Measurements from ENCODE around the gene B3GNT9.

The B3GNT9 gene

DNA sequence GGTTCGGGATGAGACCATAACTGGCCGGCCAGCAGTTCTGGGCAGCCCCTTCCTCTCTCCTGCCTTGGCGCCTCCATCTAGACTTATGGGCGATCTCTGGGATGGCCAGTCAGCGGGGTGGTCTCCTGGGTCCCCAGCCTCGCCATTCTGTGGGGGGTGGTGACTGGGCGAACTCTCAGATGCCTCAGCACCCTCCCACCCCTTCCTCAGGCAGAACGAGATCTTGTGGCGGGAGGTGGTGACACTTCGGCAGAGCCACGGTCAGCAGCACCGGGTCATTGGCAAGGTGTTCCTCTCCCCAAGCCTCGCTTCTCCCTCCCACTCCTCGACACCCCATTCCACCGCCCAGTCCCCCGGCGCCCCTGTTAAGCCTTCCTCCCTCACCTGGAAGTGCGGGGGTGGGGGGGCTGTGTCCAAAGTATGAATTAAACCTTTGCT lies 15.3 kb upstream of the B3GNT9 start:
- no peak for DNase-seq

DNA sequence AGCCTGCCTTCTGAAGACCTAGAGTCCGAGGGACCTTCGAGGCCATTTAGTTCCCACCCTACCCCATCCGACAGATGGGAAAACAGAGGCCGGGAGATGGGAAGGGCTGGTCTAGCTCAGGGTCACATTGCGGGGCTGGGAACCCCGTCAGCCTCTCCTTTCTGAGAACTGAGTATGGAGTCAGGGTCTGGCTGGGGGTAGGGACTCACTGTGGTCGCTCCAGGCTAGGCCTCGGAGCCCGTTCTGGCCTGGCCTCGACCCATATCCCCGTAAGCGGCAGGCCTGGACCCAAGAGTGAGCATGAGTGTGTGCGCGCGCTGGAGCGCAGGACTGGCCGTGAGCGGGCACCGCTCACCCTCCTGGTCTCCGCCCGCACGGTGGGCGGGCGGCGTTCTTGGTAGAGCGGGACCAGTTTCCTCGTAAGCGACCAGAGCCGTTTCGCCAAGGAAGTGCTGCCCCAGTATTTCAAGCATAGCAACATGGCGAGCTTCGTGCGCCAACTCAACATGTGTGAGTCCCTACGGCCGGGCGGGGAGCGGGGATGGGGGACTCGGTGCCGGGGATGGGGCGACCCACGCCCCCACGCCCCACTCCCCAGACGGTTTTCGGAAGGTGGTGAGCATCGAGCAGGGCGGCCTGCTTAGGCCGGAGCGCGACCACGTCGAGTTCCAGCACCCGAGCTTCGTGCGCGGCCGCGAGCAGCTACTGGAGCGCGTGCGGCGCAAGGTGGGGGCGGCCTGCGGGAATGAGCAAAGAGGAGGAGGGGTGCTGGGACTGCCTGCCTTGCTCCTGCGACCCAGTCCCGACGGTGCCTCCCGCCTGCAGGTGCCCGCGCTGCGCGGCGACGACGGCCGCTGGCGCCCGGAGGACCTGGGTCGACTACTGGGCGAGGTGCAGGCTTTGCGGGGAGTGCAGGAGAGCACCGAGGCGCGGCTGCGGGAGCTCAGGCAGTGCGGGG lies 14.6 kb upstream of the B3GNT9 start:
- no peak for DNase-seq

- DNase-seq: no peak
These were observed 13.8 kb upstream of the B3GNT9 start, which contains the start of gene HSF4 for GRCh38 chr16:67164599-67165061. TSS of gene HSF4 (plus strand) at chr16:67164745. CDS start at chr16:67164812, 67 bp downstream.

- no peak for DNase-seq
These were observed 13.3 kb upstream of the B3GNT9 start for GRCh38 chr16:67163999-67164558.

DNA sequence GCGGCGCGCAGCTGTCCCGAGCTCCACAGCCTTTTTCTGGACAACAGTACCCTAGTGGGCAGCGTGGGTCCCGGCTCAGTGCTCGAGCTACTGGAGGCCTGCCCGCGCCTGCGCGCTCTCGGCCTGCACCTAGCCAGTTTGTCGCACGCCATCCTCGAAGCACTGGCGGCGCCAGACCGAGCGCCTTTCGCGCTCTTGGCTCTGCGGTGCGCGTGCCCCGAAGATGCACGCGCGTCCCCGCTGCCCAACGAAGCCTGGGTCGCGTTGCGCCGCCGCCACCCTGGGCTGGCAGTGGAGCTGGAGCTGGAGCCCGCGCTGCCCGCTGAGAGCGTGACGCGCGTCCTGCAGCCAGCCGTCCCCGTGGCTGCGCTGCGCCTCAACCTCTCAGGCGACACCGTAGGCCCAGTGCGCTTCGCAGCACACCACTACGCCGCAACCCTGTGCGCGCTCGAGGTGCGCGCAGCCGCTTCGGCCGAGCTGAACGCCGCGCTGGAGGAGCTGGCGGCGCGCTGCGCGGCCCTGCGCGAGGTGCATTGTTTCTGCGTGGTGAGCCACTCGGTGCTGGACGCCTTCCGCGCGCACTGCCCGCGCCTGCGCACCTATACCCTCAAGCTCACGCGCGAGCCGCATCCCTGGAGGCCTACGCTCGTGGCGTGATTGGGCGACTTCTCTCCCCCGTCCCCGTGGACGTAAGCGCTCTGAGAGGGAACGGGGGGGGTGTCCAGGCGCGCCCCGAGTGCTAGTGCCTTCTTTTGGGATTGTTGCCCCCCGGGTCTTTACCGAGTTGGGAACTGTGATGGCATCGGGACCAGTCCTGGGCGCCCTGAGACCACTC lies 12.6 kb upstream of the B3GNT9 start:
- DNase-seq: peak; percentile 59

- DNase-seq: no peak
These were observed 11.8 kb upstream of the B3GNT9 start for GRCh38 chr16:67162506-67163163.

GRCh38 chr16:67161595-67162058 lies 10.8 kb upstream of the B3GNT9 start:
- no peak for DNase-seq

- peak; percentile 80 for DNase-seq
These were observed 8.1 kb upstream of the B3GNT9 start for GRCh38 chr16:67158637-67159600.

DNA sequence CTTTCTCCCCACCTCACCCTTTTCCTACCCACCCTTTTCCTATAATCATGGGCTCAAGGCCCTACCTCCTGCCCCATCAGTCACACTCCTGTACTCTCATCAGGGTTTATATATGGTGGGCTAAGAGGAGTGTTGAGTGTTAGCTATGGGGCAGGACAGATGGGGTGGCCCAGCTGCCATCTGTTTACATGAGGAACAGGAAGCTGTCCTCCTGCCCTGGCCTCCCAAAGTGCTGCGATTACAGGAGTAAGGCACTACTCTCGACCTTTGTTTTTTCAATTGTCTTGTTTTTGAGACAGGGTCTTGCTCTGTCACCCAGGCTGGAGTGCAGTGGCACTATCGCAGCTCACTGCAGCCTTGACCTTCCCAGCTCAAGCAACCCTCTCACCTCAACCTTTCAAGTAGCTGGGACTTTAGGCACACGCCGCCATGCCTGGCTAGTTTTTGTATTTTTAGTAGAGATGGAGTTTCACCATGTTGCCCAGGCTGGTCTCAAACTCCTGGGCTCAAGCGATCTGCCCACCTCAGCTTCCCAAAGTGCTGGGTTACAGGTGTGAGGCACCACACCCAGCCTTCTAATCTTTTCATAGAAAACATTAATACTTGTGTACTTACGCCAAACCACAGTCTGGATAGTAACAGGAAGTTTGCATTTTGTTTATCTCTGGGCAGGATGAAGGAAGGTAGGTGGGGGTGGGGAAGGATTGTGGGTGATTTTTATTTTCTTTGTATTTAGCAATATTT lies 7.3 kb upstream of the B3GNT9 start:
- DNase-seq: no peak

DNA sequence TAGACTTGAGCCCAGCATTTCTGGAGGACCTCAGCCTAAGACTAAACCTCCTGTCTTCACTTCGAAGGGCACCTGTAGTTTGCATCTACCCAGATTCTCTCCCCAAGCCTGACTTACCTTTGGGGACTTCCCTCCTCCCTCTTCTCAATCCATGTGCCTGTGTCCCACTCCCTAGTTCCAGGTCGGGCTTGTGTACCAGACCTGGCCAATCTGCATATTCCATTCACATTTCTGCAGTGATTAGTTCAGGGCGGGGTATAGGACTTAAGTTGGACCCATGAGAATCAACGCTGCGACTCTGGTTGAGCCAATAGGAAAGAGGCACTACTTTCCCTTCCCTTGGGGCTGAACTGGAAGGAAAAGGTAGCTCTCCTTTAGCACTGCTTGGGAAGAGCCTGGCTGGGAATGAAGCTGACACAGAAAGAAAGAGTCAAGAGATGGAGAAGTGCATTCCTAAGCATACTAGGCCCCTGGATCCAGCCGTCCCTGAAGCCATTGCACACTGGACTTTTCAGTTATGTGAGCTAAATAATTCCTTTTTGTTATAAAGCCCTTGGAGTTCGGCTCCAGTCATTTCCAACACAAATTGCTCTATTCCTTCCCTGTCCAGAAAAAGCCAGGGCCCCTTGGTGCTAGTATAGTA lies 6.4 kb upstream of the B3GNT9 start:
- DNase-seq: no peak

DNA sequence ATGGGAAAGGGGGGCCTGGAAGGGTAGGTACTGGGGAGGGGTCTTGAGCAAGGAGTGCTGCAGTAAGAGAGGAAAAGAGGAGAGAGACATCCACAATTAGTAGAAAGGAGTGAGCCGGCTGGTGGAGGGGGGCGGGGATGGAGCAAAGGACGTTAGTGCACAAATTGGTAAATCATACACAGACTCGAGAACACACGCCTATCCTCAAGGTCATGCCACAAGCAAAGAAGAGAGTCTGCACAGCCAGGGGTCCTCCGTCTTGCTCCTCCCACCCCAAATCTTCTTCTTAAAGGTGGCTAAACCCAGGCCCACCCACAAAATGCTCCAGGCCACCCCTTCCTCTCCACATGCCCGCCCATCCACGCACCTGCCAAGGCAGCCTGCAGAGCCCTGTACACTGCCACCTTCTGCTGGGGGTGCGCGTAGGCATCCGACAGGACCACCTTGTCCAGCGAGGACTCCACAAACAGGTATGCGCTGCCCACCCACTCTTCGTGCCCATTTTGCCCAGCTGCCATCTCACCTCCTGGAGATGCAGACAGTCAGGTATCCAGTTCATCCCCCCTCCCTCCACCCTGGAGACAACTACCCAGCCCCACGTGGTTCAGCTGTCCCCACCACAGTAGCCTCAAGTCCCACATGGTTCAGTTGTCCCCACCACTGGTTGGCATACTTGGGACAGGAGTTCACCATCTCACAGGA lies 5.5 kb upstream of the B3GNT9 start:
- DNase-seq: no peak

DNA sequence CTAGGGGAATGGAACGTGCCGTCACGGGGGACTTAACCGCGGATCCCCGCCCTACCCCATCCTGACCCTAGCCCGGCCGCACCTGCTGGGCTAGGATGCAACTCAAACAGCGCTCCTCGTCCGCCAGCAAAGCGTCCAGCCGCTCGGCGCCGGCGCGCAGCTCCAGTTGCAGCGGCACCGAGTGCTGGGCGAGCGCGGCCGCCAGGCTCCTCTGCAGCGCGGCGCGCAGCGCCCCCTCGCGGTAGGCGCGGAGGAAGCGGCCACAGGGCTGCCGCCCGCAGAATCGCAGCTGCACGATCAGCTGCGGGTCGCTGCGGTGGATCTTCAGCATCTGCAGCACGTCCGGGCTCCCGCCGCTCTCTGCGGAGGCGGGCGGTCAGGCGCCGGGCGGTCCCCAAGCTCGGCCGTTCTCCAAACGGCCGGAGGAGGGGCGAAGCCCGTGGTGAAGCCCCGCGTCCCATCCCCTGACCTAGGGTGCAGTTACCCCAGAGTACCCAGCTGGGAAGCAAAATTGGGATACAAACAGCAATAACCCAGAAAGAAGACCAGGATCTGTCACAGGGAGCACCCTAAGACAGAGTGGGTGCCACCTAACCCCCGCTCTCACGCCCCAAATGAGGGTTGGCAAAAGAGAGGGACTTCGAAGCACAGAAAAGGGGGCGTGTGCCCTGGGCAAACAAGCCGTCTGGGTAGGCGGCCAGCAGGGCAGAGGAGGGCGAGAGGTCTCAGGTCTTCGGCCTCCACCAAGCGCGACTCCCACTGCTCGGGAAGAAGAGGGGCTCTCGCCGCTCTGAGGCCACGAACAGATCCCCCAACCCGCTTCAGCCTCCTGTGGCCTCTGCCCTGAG lies 4.7 kb upstream of the B3GNT9 start:
- DNase-seq: peak; percentile 87

DNA sequence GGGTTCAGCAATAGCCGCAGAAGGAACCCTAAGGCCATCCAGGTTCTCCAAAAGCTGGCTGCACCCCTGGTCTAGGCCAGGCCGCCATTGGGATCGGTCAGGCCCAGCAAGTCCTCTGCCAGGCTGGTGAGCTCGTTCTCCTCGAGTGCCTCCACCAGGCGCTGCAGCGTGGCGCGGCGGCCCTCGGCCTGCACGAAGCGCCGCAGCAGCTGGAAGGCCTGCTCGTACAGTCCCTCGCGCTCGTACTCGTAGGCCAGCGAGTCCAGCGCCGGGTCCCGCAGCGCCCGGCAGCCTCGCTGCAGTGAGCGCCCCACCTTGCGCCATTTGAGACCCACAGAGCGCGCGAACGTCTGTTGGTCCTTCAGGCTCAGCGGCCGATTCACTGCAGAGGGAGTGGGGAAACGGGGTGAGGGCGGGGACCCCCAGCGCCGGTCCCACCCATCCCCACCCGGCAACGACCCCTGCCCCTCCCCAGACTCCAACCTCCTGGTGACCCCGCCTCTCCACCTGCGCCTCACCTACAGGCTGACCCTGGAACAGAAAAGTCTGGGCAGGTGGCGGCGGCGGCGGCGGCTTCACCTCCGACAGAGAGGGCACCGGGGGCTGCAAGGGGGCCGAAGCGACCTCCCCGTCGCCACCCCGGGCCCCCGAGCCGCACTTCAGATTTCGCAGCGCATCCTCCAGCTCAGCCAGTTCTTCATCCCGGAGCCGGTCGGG lies 3.9 kb upstream of the B3GNT9 start:
- no peak for DNase-seq

DNA sequence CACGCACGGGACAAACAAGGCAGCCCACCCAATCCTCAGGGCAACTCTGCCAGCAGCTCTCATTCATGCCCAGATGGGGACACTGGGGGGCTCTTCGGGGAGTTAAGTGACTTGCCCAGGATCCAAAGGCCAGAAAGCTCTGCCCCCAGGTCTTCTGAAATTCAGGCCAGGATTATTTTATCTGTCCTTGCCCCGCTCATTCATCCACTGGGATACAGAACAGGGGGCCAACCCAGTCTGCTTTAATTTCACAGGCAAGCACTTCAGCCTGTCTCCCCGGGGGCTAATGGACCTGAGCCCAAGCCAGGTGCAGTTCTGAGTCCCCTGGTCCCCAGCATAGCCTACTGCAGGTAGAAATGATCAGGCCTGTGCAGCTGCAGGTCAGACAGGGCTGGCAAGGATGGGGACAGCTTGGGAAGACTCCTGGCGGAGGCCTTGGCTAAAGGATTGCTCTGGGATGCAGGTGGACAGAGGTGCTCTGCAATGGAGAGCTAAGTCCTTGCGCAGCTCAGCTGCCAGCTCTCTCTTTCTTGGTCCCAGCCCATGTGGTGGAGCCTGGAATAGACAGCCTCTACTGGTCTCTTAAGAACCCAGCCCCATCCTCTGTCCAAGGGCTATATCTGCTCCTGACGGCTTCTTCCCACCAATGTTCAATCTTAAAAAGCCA lies 766 bp upstream of the B3GNT9 start:
- no peak for DNase-seq

- DNase-seq: peak; percentile 55
These were observed 558 bp downstream of the B3GNT9 start for GRCh38 chr16:67150047-67150832.

Measured in activated T-cell treated with anti-CD3 and anti-CD28 coated beads, Interleukin-2, amount 50 U/mL, for 1 hour (primary cell).